ENCODE results near the gene ATXN1. TPM values are rescaled to one million over a fixed set of nuclear protein-coding genes. Genes with fewer than 3 reads are reported as not detected.

The ATXN1 gene
- total and polyA plus RNA-seq, 2 of the 8 experiments (the other 6 are each of a cell fraction or from before 2014, with no cell fraction given), result 1.6 to 4.0 TPM

DNA sequence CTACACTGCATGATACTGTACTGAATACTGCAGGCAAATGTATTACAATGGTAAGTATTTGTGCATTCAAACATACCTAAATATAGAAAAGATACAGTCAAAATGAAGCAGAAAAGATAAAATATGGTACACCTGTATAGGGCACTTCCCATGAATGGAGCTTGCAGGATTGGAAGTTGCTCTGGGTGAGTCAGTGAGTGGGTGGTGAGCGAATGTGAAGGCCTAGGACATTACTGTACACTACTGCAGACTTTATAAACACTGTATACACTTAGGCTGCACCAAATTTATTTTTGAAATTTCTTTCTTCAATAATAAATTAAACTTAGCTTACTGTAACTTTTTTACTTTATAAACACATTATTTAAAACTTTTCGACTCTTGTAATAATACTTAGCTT is 213.1 kb downstream of the ATXN1 start (continued):
- no peak for TF ChIP-seq KDM5A (IDR thresholded peaks at IDR 0.05; ENCODE audit: low read length)
- TF ChIP-seq POLR2AphosphoS5 (IDR thresholded peaks at IDR 0.05; ENCODE audit: low read depth, low read length), result no peak
- no peak for TF ChIP-seq CREB1 (IDR thresholded peaks at IDR 0.05)
